Dedifferentiated amniotic fluid mesenchymal stem cell (primary cell): ENCODE results near the gene FHL3.

Experiments
- DNase-seq: peaks from one replicate; pipeline ENCODE4 v3.0.0-alpha.2; 2016; ENCODE audit errors: extremely low spot score

The FHL3 gene

DNA sequence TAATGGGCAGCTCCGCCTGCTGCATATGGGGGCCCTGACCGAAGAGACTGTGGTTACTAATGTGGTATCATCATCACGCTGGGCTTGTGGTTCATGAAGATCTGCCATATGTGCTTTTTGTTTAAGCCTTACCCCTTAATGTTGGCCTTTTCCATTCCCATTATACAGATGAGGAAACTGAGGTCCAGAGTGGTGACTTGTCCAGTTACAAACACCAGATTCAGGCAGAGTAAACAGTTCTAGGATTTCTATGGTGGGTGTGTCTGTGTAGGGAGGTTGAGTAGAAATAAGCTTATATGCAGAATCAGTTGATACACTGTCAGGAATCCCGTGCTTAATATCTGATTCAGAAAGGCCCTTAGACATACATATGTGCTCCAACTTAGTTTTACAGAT, 7.9 kb upstream of the FHL3 start:
- DNase-seq: no peak

DNA sequence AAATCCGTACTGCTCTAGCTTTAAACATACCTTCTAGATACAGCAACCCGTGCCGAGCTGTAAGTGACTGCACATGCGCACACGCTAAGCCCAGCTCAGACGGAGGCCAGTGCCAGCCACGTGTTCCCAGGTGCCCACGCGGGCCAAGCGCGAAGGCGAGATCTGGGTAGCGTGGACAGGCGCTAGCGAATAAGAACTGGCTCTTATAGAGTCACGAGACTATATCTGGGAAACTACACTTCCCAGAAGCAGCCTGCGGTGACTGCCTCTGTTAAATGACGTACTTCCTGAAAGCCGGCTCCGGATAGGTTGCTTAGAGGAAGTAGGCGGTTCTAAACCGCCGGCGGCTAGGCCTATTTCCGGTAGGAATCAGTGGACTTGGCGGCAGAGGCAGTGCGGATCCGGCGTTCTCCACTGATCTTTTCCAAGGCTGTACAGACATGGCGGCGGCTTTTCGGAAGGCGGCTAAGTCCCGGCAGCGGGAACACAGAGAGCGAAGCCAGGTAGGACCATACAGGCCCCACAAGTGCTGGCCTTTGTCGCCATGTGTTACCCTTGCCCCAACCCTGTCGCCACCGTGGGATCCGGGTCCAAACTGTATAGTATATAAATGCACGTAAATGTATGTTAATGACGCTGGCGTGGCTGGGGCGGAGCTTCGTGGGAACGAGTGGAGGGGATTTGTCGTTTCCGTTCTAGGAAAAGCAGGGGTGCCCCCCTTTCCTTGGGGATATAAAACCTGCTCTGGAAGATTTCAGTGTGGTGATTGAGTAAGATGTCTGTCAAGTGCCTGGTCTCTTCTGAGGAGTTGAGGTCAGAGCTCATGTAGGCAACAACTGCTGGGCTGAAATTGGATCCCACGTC, 7.3 kb upstream of the FHL3 start, which contains the start of gene UTP11:
UTP11 (plus strand) TSS at position 372 of the 864 bp plus-strand sequence; CDS start at position 441, 69 bp downstream.
- peak; percentile 100 for DNase-seq

DNA sequence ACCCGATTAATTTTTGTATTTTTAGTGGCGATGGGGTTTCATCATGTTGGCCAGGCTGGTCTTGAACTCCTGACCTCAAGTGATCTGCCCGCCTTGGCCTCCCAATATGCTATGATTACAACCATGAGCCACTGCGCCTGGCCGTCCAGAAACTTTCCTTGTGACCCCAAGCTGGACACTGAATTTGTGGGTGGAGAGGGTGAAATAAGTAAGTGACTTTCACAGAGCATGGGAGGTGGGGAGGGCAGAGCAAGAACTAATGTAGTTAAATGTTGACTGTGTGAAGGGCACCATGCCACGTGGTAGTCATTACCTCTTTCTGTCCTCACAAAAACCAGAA, 4.5 kb upstream of the FHL3 start:
- DNase-seq: no peak

- no peak for DNase-seq
Observed at GRCh38 chr1:38009088-38009840, 4.0 kb upstream of the FHL3 start.

DNA sequence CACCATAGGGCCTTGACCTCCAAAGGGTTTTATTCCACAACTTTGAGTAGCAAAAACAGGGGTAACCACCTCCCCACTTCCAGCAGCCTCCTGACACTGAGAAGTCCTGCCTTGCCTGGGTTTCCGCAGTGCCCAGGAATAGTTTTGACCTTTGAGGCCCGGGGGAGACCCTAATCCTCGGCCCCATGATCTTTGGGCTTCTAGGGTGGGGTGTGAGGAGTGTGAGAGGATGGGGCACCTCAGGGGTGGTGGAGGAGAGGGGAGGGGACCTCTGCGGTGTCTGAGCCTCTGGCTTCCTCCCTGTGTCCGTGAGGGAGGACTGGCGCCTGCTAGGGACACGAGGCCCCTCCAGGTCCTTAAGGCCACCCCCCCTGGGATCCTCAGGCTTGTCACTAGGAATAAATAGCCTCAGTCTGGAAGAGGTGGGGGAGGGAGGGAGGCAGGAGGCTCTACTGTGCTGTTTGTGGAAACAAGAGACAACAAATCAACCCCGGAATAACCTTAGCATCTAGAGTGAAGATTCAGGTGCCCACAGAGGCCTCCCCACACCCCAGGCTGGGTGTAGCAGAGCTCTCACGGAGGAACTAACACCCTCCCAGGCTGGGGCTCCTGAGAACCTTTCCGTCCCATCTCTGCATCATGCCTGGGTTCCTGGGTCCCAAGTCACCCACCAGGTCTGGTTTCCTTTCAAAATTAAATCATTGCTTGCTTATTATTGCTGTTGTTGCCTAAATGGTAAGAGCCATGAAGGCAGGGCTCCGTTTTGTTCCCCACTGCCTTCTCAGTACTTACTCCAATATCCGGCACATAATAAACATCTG, 904 bp upstream of the FHL3 start:
- DNase-seq: no peak

DNA sequence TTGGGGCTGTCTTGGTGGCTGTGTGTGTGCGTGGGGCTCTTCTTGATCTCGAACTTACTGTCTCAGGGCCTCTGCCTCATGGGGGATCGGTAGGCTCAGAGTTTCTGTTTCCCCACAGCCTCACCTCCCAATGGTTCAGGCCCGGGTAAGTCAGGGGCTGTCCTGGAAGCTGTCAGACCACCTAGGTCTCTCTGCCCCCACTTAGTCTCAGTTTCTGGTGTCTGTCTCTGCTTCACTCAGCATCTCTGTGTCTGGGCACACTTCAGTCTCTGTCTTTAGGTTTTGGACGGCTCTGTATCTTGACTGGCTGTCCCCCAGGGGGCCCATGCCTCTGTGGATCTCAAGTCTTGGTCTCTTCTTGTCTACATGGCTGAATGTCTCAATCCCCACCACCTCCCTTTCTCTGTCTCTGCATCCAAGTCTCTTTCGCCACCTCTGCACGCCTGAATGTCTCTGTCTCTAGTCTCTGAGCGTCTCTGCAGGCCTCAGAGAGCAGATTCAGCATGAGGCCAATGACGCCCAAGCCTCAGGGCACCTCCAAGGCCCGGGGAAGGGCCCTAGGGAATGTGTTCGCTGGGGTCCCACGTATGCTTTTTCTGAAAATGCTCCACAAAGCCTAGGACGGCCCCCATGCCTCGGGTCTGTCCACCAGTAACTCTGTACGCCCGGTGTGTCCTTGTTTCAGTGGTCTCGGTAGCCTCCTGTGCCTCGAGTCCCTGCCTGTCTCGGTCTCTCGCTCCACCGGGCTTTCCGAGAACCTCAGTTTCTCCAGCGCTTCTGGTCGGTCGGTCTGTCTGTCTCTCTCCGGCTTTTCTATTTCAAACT, 818 bp downstream of the FHL3 start:
- no peak for DNase-seq

GRCh38 chr1:38003261-38004250, 1.8 kb downstream of the FHL3 start:
- no peak for DNase-seq

- DNase-seq: peak; percentile 44
Observed at GRCh38 chr1:38000529-38001455, 4.5 kb downstream of the FHL3 start.

- DNase-seq: no peak
Observed at GRCh38 chr1:38000233-38000528, 5.1 kb downstream of the FHL3 start.

DNA sequence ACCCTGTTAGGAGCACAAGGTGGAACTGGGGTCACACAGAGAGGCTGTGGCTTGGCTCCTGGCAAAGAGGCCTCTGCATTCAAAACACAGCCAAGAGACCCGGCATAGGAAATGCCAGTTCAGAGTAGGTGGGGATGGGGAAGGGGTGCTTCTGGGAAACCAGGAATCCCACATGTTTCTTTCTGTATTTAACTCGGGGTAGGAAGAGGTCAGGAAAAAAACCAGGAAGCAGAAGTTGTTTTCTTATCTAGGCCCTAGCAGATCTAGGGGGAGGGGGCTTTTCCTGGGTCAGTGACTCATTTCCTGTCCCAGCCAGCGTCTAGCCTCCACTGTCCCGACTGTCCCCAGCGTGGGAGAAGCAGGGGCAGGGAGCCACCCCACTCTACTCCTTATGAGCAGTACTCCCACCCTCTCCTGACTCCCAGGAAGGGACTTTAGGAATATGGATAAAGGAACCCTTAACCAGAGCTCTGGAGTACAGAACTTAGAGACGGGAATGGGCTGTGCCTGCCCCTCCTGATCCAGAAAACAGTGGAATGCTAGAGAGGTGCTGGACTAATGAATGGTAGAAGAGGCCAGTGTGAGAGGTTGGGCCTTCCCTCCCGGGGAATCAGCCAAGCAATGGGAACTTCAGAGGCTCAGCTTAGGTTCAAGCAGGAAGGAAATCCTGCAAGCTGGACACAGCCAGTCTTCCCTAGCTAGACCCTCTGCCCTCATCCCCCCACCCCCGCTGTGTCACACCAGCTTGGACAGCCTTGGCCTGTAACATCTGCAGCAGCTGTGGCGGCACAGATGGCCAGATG, 5.7 kb downstream of the FHL3 start:
- no peak for DNase-seq

- DNase-seq: no peak
Observed at GRCh38 chr1:37998913-37999429, 6.3 kb downstream of the FHL3 start.

DNA sequence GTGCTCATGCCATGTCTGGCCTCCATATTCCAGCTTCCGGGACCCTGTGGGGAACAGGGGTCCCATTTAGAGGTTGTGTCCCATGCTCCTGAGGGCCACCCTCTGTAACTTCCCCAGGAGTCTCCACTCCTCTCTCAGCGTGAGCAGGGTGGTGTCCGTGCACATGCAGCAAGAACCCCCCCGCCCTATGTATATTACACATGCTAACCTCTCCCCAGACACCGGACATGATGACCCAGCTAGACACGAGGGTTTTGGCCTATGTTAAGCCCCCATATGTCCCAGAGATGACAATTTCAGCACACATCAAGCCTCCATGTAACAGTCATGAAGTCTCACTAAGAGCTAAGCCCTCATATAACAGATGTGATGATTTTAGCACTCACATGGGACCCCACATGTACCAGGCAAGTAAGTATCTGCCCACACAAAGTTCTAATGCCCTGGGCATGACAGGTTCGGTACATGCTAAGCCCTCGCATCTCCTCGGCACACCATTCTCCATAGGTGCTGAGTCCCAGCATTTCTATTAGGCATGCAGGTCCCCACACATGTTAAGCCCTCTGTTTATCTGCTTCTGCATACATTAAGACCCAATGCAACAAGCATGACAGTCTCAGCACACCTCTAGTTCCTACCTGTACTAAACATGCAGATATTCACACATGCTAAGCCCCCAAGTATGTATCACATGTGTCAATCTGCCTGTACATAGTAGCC, 7.1 kb downstream of the FHL3 start:
- DNase-seq: no peak

GRCh38 chr1:37997256-37998088, 7.8 kb downstream of the FHL3 start:
- no peak for DNase-seq

DNA sequence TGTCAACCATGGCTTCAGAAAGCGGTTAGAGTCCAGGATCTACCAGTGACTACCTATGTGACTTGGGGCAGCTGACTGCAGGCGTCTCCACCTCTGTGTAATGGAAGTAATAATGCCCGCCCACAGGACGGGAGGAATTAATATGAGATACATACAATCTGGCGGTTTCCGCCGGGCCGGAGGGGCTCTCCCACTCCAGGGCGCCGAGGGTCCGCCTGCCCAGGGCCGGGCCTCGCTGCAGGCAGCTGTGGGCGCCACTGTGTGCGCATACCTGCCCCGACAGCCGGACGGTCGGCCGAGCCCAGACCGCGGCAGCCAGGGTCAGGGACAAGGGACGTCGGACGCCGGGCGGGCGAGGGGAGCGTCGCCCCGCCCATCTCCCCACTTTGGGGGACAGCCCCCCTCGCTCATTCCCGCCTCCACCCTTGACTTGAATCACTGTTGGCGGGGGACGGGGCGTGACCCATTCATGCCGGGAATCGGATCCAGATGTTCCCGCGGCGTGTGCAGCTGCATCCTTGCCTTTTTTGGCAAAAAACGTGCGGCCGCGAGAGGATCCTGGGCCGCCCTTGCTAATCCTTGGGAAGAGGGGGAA, 9.5 kb downstream of the FHL3 start:
- peak; percentile 80 for DNase-seq

DNA sequence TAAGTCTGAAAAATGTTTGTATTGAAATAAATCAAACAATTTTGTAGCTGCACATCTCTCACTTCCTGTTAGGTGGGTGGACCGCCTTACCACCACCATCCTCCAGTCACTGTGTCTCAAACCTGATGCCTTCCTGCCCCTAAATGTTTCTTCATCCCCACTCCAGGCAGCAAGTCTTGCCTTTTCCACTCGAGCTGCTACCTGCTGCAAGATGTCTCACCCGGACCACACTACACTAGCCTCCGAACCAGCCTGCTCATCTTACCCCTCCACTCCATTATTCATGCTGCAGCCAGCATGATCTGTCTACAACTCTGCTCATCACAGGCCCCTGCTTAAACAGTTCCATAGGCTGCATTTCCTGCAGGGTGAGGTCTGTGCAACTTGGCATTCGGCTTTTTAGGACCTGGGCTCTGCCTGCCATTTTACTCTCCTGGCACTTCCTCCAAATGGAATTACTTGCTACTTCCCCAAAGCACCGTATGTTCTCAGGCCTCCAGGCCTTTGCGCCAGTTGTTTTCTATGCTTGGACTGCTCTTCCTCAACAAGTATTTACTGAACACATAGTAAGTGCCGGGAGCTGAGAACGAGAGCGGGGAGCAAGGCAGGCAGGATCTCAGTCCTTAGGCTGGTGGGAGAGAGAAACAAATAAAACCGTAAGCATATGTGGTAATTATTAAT, 10.3 kb downstream of the FHL3 start:
- no peak for DNase-seq
